ENCODE data around the gene CD36. TPM values are rescaled to one million over a fixed set of nuclear protein-coding genes. Genes with fewer than 3 reads are reported as not detected.

CD36 gene
- total RNA-seq, 1 experiment from 2014 or later, result 0.46 TPM

DNA sequence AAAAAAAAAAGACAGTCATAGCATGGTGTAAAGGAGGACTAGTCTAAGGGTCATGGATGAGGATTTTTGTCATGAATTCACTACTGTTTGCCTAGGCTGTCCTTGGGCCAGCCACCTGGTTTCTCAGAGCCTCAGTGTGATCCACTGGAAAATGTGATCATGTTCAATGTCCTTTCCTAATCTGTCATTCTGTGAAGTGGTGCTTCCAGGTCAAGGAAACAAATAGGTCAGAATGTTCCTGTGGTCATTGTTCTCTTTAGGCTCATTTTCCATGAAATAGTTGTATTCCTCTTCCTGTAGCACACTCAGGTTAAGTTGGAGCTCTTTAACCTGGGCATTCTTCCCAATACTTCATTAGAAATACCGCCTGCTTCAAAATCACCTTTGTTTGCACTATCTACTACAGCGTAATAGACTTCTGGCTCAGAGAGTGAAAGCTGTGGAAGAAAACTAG lies 16.5 kb downstream of the CD36 start:
- BruUV-seq (replicated peaks), result no TSS peak

DNA sequence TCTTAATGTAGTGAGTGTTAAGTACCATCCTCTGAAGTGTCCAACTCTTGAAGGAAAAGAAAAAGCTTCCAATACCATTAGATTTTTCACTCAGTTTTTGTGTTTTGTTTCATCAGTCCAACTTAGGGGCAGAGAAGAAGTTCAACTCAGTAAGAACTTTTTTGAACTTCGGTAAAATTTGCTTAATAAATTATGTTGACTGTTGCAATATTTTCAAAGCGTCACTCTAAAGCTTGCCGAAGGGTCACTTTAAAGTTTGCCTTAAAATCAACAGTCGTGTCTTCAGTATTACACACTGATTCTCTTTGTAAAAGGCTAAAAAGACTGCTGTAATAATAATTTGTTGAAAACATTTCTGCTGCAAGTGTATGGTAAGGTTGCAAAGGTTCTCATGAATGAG lies 17.6 kb downstream of the CD36 start:
- POLR2A ChIA-PET, result no interaction called here
- TF ChIP-seq POLR2AphosphoS5 (IDR thresholded peaks at IDR 0.05; ENCODE audit: low read depth, low read length) (no peak), SIN3A (IDR thresholded peaks at IDR 0.05; ENCODE audit: borderline replicate concordance, insufficient read depth, low read depth, low read length) (no peak), TCF7L2 (IDR thresholded peaks at IDR 0.05; ENCODE audit: low read depth, low read length) (no peak)
- TF ChIP-seq, protein P1, sequence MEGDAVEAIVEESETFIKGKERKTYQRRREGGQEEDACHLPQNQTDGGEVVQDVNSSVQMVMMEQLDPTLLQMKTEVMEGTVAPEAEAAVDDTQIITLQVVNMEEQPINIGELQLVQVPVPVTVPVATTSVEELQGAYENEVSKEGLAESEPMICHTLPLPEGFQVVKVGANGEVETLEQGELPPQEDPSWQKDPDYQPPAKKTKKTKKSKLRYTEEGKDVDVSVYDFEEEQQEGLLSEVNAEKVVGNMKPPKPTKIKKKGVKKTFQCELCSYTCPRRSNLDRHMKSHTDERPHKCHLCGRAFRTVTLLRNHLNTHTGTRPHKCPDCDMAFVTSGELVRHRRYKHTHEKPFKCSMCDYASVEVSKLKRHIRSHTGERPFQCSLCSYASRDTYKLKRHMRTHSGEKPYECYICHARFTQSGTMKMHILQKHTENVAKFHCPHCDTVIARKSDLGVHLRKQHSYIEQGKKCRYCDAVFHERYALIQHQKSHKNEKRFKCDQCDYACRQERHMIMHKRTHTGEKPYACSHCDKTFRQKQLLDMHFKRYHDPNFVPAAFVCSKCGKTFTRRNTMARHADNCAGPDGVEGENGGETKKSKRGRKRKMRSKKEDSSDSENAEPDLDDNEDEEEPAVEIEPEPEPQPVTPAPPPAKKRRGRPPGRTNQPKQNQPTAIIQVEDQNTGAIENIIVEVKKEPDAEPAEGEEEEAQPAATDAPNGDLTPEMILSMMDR (IDR thresholded peaks at IDR 0.05), result no peak
- TF ChIP-seq, protein P2, sequence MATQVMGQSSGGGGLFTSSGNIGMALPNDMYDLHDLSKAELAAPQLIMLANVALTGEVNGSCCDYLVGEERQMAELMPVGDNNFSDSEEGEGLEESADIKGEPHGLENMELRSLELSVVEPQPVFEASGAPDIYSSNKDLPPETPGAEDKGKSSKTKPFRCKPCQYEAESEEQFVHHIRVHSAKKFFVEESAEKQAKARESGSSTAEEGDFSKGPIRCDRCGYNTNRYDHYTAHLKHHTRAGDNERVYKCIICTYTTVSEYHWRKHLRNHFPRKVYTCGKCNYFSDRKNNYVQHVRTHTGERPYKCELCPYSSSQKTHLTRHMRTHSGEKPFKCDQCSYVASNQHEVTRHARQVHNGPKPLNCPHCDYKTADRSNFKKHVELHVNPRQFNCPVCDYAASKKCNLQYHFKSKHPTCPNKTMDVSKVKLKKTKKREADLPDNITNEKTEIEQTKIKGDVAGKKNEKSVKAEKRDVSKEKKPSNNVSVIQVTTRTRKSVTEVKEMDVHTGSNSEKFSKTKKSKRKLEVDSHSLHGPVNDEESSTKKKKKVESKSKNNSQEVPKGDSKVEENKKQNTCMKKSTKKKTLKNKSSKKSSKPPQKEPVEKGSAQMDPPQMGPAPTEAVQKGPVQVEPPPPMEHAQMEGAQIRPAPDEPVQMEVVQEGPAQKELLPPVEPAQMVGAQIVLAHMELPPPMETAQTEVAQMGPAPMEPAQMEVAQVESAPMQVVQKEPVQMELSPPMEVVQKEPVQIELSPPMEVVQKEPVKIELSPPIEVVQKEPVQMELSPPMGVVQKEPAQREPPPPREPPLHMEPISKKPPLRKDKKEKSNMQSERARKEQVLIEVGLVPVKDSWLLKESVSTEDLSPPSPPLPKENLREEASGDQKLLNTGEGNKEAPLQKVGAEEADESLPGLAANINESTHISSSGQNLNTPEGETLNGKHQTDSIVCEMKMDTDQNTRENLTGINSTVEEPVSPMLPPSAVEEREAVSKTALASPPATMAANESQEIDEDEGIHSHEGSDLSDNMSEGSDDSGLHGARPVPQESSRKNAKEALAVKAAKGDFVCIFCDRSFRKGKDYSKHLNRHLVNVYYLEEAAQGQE (IDR thresholded peaks at IDR 0.05; ENCODE audit: insufficient read depth in 1 of 2, low read depth in 2 of 2, low read length in 1 of 2), result no peak
- Histone ChIP-seq H3K4me3 (ENCODE audit: low read depth in 2 of 2, low read length in 2 of 2) (no peak overlapping the region), H3K36me3 (ENCODE audit: control insufficient read depth, insufficient read depth, low read length) (no peaks in the 10 kb centered on the region), H3K27ac (ENCODE audit: low read length) (no peak overlapping the region), H3K27me3 (ENCODE audit: control insufficient read depth, insufficient read depth, low read length) (no peaks in the 10 kb centered on the region; the same call in 1 of the 2 replicates), H3K4me1 (ENCODE audit: control insufficient read depth, insufficient read depth, low read length) (no peaks in the 10 kb centered on the region; the same call in 1 of the 2 replicates), H3K9me3 (ENCODE audit: control insufficient read depth, insufficient read depth, low read depth, low read length) (no peaks in the 10 kb centered on the region)
- ATAC-seq, result no peak
- in situ Hi-C loops (cut with HindIII; ENCODE audit: low pct_unique_long_range_greater_than_20kb, low sequenced_read_pairs) (no loop called here), intact Hi-C loops (cut with micrococcal nuclease; ENCODE audit: unreplicated experiment) (no loop called here)
- no TSS peak for BruUV-seq (replicated peaks)
- CTCF ChIA-PET, result no interaction called here
- no peak for DNase-seq (ENCODE audit: low read depth, low spot score)

More for the DNA sequence above, 16.5 kb downstream of the CD36 start:
- in situ Hi-C loops (cut with HindIII; ENCODE audit: low pct_unique_long_range_greater_than_20kb, low sequenced_read_pairs), result no loop called here
- Histone ChIP-seq H3K4me3 (ENCODE audit: low read depth in 2 of 2, low read length in 2 of 2) (no peak overlapping the region), H3K9me3 (ENCODE audit: control insufficient read depth, insufficient read depth, low read depth, low read length) (no peaks in the 10 kb centered on the region), H3K27ac (ENCODE audit: low read length) (peak overlapping the region; percentile 21; the same call in 1 of the 2 replicates), H3K4me1 (ENCODE audit: control insufficient read depth, insufficient read depth, low read length) (no peaks in the 10 kb centered on the region; the same call in 1 of the 2 replicates), H3K27me3 (ENCODE audit: control insufficient read depth, insufficient read depth, low read length) (no peaks in the 10 kb centered on the region; the same call in 1 of the 2 replicates), H3K36me3 (ENCODE audit: control insufficient read depth, insufficient read depth, low read length) (no peaks in the 10 kb centered on the region)
- POLR2A ChIA-PET, result interaction anchor here (0.6 kb wide), 1 partner anchor 458 kb away, joined by 3 read pairs; no protein-coding TSS in a partner anchor
- DNase-seq (ENCODE audit: low read depth, low spot score) (no peak), ATAC-seq (no peak)
- CTCF ChIA-PET, result interaction anchor here (1.0 kb wide), 1 partner anchor 226 kb away, joined by 3 read pairs; no protein-coding TSS in a partner anchor
- intact Hi-C loops (cut with micrococcal nuclease; ENCODE audit: unreplicated experiment), result no loop called here
- TF ChIP-seq POLR2AphosphoS5 (IDR thresholded peaks at IDR 0.05; ENCODE audit: low read depth, low read length), result no peak

All from Panc1 (cell line).